MM.1S (cell line): ENCODE data around the gene IZUMO1R.
"Not testable (repeated sequence)": the region's sequence is repeated elsewhere in the genome, so short reads cannot be mapped to it uniquely, and the experiment has no call there.

ENCODE experiments used
- EZH2phosphoT487 ChIP-seq: fragments of 300-600 bp; sonication (generic); IDR thresholded peaks from 2 replicates; pipeline ENCODE4 v1.6.1; 2018; ENCODE audit warnings: antibody characterized with exemption, low read length
- TF ChIP-seq, protein P1 (sequence below): fragments of 300-600 bp; sonication (generic); IDR thresholded peaks from 2 replicates; pipeline ENCODE4 v1.5.1; 2016; ENCODE audit warnings: antibody characterized with exemption, low read length, mixed read lengths

DNA sequence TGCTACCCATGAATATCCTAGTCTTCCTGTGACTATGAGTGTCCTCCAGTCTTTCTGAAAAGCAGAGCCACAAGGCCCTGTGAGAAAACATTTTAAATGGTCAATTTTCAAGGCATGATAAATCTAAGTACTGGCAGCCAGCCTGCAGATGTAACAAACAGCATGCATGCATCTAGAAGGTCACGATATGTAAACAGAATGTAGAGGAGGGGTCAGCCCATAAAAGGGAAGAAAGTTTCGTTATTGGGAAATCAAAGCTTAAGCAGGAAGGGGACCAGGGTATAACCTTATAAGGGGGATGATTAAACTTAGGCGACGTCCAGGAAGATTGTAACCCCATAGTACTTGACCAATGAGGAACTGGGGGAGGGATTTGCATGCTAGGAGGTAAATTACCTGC, 26.2 kb upstream of the IZUMO1R start:
- TF ChIP-seq, protein P1, sequence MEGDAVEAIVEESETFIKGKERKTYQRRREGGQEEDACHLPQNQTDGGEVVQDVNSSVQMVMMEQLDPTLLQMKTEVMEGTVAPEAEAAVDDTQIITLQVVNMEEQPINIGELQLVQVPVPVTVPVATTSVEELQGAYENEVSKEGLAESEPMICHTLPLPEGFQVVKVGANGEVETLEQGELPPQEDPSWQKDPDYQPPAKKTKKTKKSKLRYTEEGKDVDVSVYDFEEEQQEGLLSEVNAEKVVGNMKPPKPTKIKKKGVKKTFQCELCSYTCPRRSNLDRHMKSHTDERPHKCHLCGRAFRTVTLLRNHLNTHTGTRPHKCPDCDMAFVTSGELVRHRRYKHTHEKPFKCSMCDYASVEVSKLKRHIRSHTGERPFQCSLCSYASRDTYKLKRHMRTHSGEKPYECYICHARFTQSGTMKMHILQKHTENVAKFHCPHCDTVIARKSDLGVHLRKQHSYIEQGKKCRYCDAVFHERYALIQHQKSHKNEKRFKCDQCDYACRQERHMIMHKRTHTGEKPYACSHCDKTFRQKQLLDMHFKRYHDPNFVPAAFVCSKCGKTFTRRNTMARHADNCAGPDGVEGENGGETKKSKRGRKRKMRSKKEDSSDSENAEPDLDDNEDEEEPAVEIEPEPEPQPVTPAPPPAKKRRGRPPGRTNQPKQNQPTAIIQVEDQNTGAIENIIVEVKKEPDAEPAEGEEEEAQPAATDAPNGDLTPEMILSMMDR, result not testable (repeated sequence)
- not testable (repeated sequence) for TF ChIP-seq EZH2phosphoT487
